ENCODE measurements around the gene TNFAIP2.

TNFAIP2 gene

GRCh38 chr14:103129301-103130016, 6.2 kb downstream of the TNFAIP2 start:
- intact Hi-C loops (cut with DNase I; ENCODE audit: low total_unique reads) = no loop called here
- H3K9me3 ChIP-seq = no peaks in the 10 kb centered on the region
- peaks cover 0 to 61% of the 10 kb centered on the region in 2 donors for H3K27me3 ChIP-seq
- peaks cover 0 to 65% (median 11%) of the 10 kb centered on the region in 4 donors for H3K4me1 ChIP-seq
- no peak for TF ChIP-seq CTCF (IDR thresholded peaks at IDR 0.05)
- H3K36me3 ChIP-seq = peaks cover 0 to 22% (median 21%) of the 10 kb centered on the region in 3 donors
- no peak overlapping the region for H3K27ac ChIP-seq
- peak in 1 of 2 donors; percentile 65 for DNase-seq
- H3K4me3 ChIP-seq = no peak overlapping the region

DNA sequence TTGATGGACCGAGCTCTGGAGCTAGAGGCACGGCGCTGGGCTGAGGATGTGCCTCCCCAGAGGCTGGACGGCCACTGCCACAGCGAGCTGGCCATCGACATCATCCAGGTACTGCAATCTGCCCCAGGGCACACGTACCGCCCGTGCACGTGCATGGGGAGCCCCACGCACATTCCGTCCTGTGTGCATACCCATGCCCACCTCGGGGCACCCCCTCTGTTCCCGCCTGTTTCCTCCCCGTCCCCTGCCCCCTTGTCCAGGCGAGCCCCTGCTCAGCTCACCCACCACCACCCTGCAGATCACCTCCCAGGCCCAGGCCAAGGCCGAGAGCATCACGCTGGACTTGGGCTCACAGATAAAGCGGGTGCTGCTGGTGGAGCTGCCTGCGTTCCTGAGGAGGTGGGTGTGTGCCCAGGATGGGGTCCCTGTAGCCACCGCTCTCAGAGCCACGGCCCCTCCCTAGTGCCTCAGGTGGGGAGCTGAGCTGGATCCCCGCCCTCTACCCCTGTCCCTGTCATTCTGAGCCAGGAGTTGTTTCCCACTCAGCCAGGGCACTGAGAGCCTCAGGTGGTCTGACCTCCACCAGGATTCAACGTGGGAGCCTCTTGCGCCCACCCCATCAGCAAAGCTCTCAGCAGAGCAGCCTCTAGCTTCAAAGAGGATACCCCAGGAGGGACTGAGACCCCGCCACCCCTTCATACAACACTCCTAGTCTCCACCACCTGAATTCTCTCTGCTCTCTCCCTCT, 6.9 kb downstream of the TNFAIP2 start:
- intact Hi-C loops (cut with DNase I; ENCODE audit: low total_unique reads) = no loop called here
- H3K4me3 ChIP-seq = no peak overlapping the region
- DNase-seq = peak in 1 of 2 donors; percentile 15
- H3K36me3 ChIP-seq = peaks cover 0 to 29% (median 21%) of the 10 kb centered on the region in 3 donors
- H3K27me3 ChIP-seq = peaks cover 0 to 53% of the 10 kb centered on the region in 2 donors
- H3K27ac ChIP-seq = no peak overlapping the region
- TF ChIP-seq CTCF (IDR thresholded peaks at IDR 0.05) = no peak
- no peaks in the 10 kb centered on the region for H3K9me3 ChIP-seq
- peaks cover 0 to 60% (median 9%) of the 10 kb centered on the region in 4 donors for H3K4me1 ChIP-seq

GRCh38 chr14:103130965-103131364, 7.7 kb downstream of the TNFAIP2 start:
- no peak for TF ChIP-seq CTCF (IDR thresholded peaks at IDR 0.05)
- intact Hi-C loops (cut with DNase I; ENCODE audit: low total_unique reads) = no loop called here
- no peaks in the 10 kb centered on the region for H3K9me3 ChIP-seq
- H3K4me3 ChIP-seq = no peak overlapping the region
- no peak overlapping the region for H3K27ac ChIP-seq
- DNase-seq = peak in 1 of 2 donors; percentile 36
- H3K4me1 ChIP-seq = peaks cover 0 to 55% (median 9%) of the 10 kb centered on the region in 4 donors
- H3K27me3 ChIP-seq = peaks cover 0 to 46% of the 10 kb centered on the region in 2 donors
- H3K36me3 ChIP-seq = peaks cover 0 to 35% (median 21%) of the 10 kb centered on the region in 3 donors

- Histone ChIP-seq H3K9me3 (no peaks in the 10 kb centered on the region), H3K27ac (no peak overlapping the region), H3K4me3 (no peak overlapping the region), H3K36me3 (peaks cover 0 to 38% (median 21%) of the 10 kb centered on the region in 3 donors), H3K27me3 (peaks cover 0 to 39% of the 10 kb centered on the region in 2 donors), H3K4me1 (peaks cover 0 to 50% (median 7%) of the 10 kb centered on the region in 4 donors)
- intact Hi-C loops (cut with DNase I; ENCODE audit: low total_unique reads) = no loop called here
- no peak for TF ChIP-seq CTCF (IDR thresholded peaks at IDR 0.05)
- DNase-seq = no peak
Observed at GRCh38 chr14:103131580-103131979, 8.3 kb downstream of the TNFAIP2 start.

- Histone ChIP-seq H3K9me3 (no peaks in the 10 kb centered on the region), H3K36me3 (peaks cover 0 to 38% (median 21%) of the 10 kb centered on the region in 3 donors), H3K4me1 (peaks cover 0 to 42% (median under 1%) of the 10 kb centered on the region in 4 donors), H3K4me3 (no peak overlapping the region), H3K27me3 (peaks cover 0 to 32% of the 10 kb centered on the region in 2 donors), H3K27ac (no peak overlapping the region)
- peak in 1 of 2 donors; percentile 15 for DNase-seq
- intact Hi-C loops (cut with DNase I; ENCODE audit: low total_unique reads) = no loop called here
- TF ChIP-seq CTCF (IDR thresholded peaks at IDR 0.05) = no peak
Observed at GRCh38 chr14:103132381-103133209, 9.3 kb downstream of the TNFAIP2 start.

Measured in tibial artery (tissue), 4 donors.